Measurements from ENCODE around the gene BCAS3.
A peak's percentile ranks its signal among the peaks of the same experiment; 100 is the strongest.

BCAS3 gene

GRCh38 chr17:61406971-61407911 lies 729.6 kb downstream of the BCAS3 start:
- Histone ChIP-seq H3K4me3 (ENCODE audit: insufficient read depth, low read depth, low read length, poor library complexity, severe bottlenecking) (no peak overlapping the region), H3K27ac (ENCODE audit: insufficient read depth, low read length, poor library complexity, severe bottlenecking) (no peak overlapping the region), H3K27me3 (replicated peaks; ENCODE audit: control insufficient read depth, insufficient read depth, low read length, poor library complexity, severe bottlenecking) (peaks cover 90% of the 10 kb centered on the region), H3K36me3 (ENCODE audit: control insufficient read depth, insufficient read depth, low read length) (no peaks in the 10 kb centered on the region), H3K9me3 (ENCODE audit: control insufficient read depth, low read length) (no peaks in the 10 kb centered on the region), H3K4me1 (ENCODE audit: control insufficient read depth, insufficient read depth, low read length, poor library complexity, severe bottlenecking) (peaks cover 58% of the 10 kb centered on the region)
- DNase-seq: no peak

GRCh38 chr17:61408151-61409041 lies 730.7 kb downstream of the BCAS3 start:
- no peak for DNase-seq
- H3K36me3 ChIP-seq (ENCODE audit: control insufficient read depth, insufficient read depth, low read length): no peaks in the 10 kb centered on the region
- H3K27me3 ChIP-seq (replicated peaks; ENCODE audit: control insufficient read depth, insufficient read depth, low read length, poor library complexity, severe bottlenecking): peaks cover 80% of the 10 kb centered on the region
- H3K4me1 ChIP-seq (ENCODE audit: control insufficient read depth, insufficient read depth, low read length, poor library complexity, severe bottlenecking): peaks cover 60% of the 10 kb centered on the region
- H3K4me3 ChIP-seq (ENCODE audit: insufficient read depth, low read depth, low read length, poor library complexity, severe bottlenecking): no peak overlapping the region
- no peak overlapping the region for H3K27ac ChIP-seq (ENCODE audit: insufficient read depth, low read length, poor library complexity, severe bottlenecking)
- H3K9me3 ChIP-seq (ENCODE audit: control insufficient read depth, low read length): no peaks in the 10 kb centered on the region

GRCh38 chr17:61409301-61410112 lies 731.9 kb downstream of the BCAS3 start:
- peaks cover 49% of the 10 kb centered on the region for H3K4me1 ChIP-seq (ENCODE audit: control insufficient read depth, insufficient read depth, low read length, poor library complexity, severe bottlenecking)
- H3K27me3 ChIP-seq (replicated peaks; ENCODE audit: control insufficient read depth, insufficient read depth, low read length, poor library complexity, severe bottlenecking): peaks cover 68% of the 10 kb centered on the region
- H3K9me3 ChIP-seq (ENCODE audit: control insufficient read depth, low read length): no peaks in the 10 kb centered on the region
- H3K36me3 ChIP-seq (ENCODE audit: control insufficient read depth, insufficient read depth, low read length): no peaks in the 10 kb centered on the region
- no peak overlapping the region for H3K27ac ChIP-seq (ENCODE audit: insufficient read depth, low read length, poor library complexity, severe bottlenecking)
- DNase-seq: peak in 1 of 3 donors; percentile 23
- peak overlapping the region; percentile 50 for H3K4me3 ChIP-seq (ENCODE audit: insufficient read depth, low read depth, low read length, poor library complexity, severe bottlenecking)

GRCh38 chr17:61410141-61411010 lies 732.7 kb downstream of the BCAS3 start:
- H3K36me3 ChIP-seq (ENCODE audit: control insufficient read depth, insufficient read depth, low read length): no peaks in the 10 kb centered on the region
- H3K4me1 ChIP-seq (ENCODE audit: control insufficient read depth, insufficient read depth, low read length, poor library complexity, severe bottlenecking): peaks cover 41% of the 10 kb centered on the region
- H3K9me3 ChIP-seq (ENCODE audit: control insufficient read depth, low read length): no peaks in the 10 kb centered on the region
- peak overlapping the region; percentile 66 for H3K4me3 ChIP-seq (ENCODE audit: insufficient read depth, low read depth, low read length, poor library complexity, severe bottlenecking)
- H3K27me3 ChIP-seq (replicated peaks; ENCODE audit: control insufficient read depth, insufficient read depth, low read length, poor library complexity, severe bottlenecking): peaks cover 60% of the 10 kb centered on the region
- H3K27ac ChIP-seq (ENCODE audit: insufficient read depth, low read length, poor library complexity, severe bottlenecking): no peak overlapping the region
- peak; percentile 49 to 62 (median 54) for DNase-seq

- peak overlapping the region; percentile 66 for H3K4me3 ChIP-seq (ENCODE audit: insufficient read depth, low read depth, low read length, poor library complexity, severe bottlenecking)
Observed at GRCh38 chr17:61411011-61411260, 733.3 kb downstream of the BCAS3 start.

GRCh38 chr17:61411261-61412142 lies 733.9 kb downstream of the BCAS3 start:
- Histone ChIP-seq H3K27ac (ENCODE audit: insufficient read depth, low read length, poor library complexity, severe bottlenecking) (no peak overlapping the region), H3K36me3 (ENCODE audit: control insufficient read depth, insufficient read depth, low read length) (no peaks in the 10 kb centered on the region), H3K4me1 (ENCODE audit: control insufficient read depth, insufficient read depth, low read length, poor library complexity, severe bottlenecking) (peaks cover 37% of the 10 kb centered on the region), H3K4me3 (ENCODE audit: insufficient read depth, low read depth, low read length, poor library complexity, severe bottlenecking) (peak overlapping the region; percentile 66), H3K27me3 (replicated peaks; ENCODE audit: control insufficient read depth, insufficient read depth, low read length, poor library complexity, severe bottlenecking) (peaks cover 50% of the 10 kb centered on the region), H3K9me3 (ENCODE audit: control insufficient read depth, low read length) (no peaks in the 10 kb centered on the region)
- peak in 1 of 3 donors; percentile 25 for DNase-seq

More at GRCh38 chr17:61411011-61411260, 733.3 kb downstream of the BCAS3 start:
- Histone ChIP-seq H3K4me1 (ENCODE audit: control insufficient read depth, insufficient read depth, low read length, poor library complexity, severe bottlenecking) (peaks cover 36% of the 10 kb centered on the region), H3K27ac (ENCODE audit: insufficient read depth, low read length, poor library complexity, severe bottlenecking) (no peak overlapping the region), H3K27me3 (replicated peaks; ENCODE audit: control insufficient read depth, insufficient read depth, low read length, poor library complexity, severe bottlenecking) (peaks cover 54% of the 10 kb centered on the region), H3K9me3 (ENCODE audit: control insufficient read depth, low read length) (no peaks in the 10 kb centered on the region), H3K36me3 (ENCODE audit: control insufficient read depth, insufficient read depth, low read length) (no peaks in the 10 kb centered on the region)
- DNase-seq: no peak

- H3K4me1 ChIP-seq (ENCODE audit: control insufficient read depth, insufficient read depth, low read length, poor library complexity, severe bottlenecking): peaks cover 43% of the 10 kb centered on the region
- H3K27me3 ChIP-seq (replicated peaks; ENCODE audit: control insufficient read depth, insufficient read depth, low read length, poor library complexity, severe bottlenecking): peaks cover 44% of the 10 kb centered on the region
Observed at GRCh38 chr17:61412143-61412859, 734.6 kb downstream of the BCAS3 start.

More at GRCh38 chr17:61412143-61412859, 734.6 kb downstream of the BCAS3 start:
- peak overlapping the region; percentile 66 for H3K4me3 ChIP-seq (ENCODE audit: insufficient read depth, low read depth, low read length, poor library complexity, severe bottlenecking)
- peak; percentile 59 to 65 (median 63) for DNase-seq
- H3K27ac ChIP-seq (ENCODE audit: insufficient read depth, low read length, poor library complexity, severe bottlenecking): peak overlapping the region; percentile 5
- no peaks in the 10 kb centered on the region for H3K9me3 ChIP-seq (ENCODE audit: control insufficient read depth, low read length)
- H3K36me3 ChIP-seq (ENCODE audit: control insufficient read depth, insufficient read depth, low read length): no peaks in the 10 kb centered on the region

Data from effector memory CD4-positive, alpha-beta T cell (primary cell).